HG03469 (cell line): ENCODE measurements around the gene TENM3.
A peak's percentile ranks its signal among the peaks of the same experiment; 100 is the strongest.

ENCODE experiments used
- ATAC-seq: cut with Tn5 transposase; IDR thresholded peaks from one replicate; pipeline ENCODE4 v1.9.1; 2021; ENCODE audit warnings: mild to moderate bottlenecking, moderate library complexity, moderate number of reproducible peaks; ENCODE audit not compliant: unreplicated experiment

TENM3 gene

GRCh38 chr4:182495031-182495430 lies 251.8 kb downstream of the TENM3 start:
- ATAC-seq: no peak

GRCh38 chr4:182495645-182496385 lies 252.6 kb downstream of the TENM3 start:
- no peak for ATAC-seq

- ATAC-seq: no peak
Observed at GRCh38 chr4:182496408-182496807, 253.2 kb downstream of the TENM3 start.

GRCh38 chr4:182502064-182502463 lies 258.9 kb downstream of the TENM3 start:
- no peak for ATAC-seq

GRCh38 chr4:182504463-182504862 lies 261.3 kb downstream of the TENM3 start:
- no peak for ATAC-seq

GRCh38 chr4:182507805-182508204 lies 264.6 kb downstream of the TENM3 start:
- ATAC-seq: no peak

- no peak for ATAC-seq
Observed at GRCh38 chr4:182510836-182511235, 267.6 kb downstream of the TENM3 start.

- ATAC-seq: no peak
Observed at GRCh38 chr4:182513587-182514291, 270.5 kb downstream of the TENM3 start.

GRCh38 chr4:182518421-182518820 lies 275.2 kb downstream of the TENM3 start:
- ATAC-seq: no peak

- no peak for ATAC-seq
Observed at GRCh38 chr4:182519528-182519927, 276.3 kb downstream of the TENM3 start.

GRCh38 chr4:182521011-182521410 lies 277.8 kb downstream of the TENM3 start:
- ATAC-seq: no peak

- no peak for ATAC-seq
Observed at GRCh38 chr4:182528819-182529218, 285.6 kb downstream of the TENM3 start.

GRCh38 chr4:182530451-182530850 lies 287.2 kb downstream of the TENM3 start:
- no peak for ATAC-seq

GRCh38 chr4:182531555-182532162 lies 288.5 kb downstream of the TENM3 start:
- ATAC-seq: no peak

- ATAC-seq: no peak
Observed at GRCh38 chr4:182532441-182532840, 289.2 kb downstream of the TENM3 start.

- ATAC-seq: no peak
Observed at GRCh38 chr4:182533964-182534363, 290.8 kb downstream of the TENM3 start.

- ATAC-seq: no peak
Observed at GRCh38 chr4:182536221-182536811, 293.1 kb downstream of the TENM3 start.

- no peak for ATAC-seq
Observed at GRCh38 chr4:182537031-182537795, 294.0 kb downstream of the TENM3 start.

GRCh38 chr4:182538031-182538430 lies 294.8 kb downstream of the TENM3 start:
- no peak for ATAC-seq

GRCh38 chr4:182540496-182540895 lies 297.3 kb downstream of the TENM3 start:
- no peak for ATAC-seq

GRCh38 chr4:182547435-182547834 lies 304.2 kb downstream of the TENM3 start:
- peak; percentile 100 for ATAC-seq
